ENCODE results near the gene METTL1. TPM values are rescaled to one million over a fixed set of nuclear protein-coding genes. Genes with fewer than 3 reads are reported as not detected.
"Not testable (repeated sequence)": the region's sequence is repeated elsewhere in the genome, so short reads cannot be mapped to it uniquely, and the experiment has no call there.

METTL1 gene
- total RNA-seq, 1 donor from 2014 or later: 3.6 TPM

DNA sequence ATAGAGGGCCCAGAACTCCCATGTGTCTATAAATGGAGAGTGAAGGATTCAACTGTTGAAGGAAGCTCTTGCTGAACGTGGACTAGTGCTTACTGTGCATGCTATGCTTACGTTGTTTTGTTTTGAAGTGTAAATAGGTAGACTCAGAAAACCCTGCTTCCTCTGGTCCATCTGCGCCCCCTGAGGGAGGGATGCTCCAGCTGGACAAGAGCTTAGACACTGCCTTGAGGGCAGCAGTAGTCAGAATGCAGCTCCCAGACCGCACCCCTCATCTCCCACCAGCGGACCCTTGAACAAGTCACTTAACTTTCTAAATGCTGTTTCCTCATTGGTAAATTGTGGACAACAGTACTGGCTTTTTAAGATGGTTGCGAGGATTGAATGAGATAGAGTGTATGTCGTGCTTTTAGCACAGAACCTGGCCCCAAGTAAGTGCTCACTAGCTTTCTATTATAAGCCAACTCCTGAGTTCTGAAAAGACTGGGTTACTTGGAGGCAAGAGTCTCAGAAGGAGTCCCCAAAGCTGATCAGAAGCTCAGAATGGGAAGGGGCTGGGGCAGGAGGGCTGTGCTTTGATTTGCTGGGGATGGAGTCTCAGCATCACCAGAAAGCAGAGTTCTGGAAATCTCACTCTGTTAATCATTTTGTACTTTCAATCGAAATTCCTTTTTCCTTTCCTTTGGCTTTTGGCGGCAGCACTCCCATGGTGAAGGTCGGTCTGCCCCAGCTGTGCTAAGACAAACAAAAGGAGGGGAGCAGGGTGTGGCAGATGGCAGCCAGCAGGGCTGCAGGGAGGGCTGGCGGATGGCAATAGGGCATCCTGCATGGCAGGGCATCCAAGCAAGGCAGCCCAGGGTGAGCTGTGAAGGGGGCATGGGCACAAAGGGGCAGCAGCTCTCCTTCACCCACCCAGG is 48.9 kb downstream of the METTL1 start:
- no peak for DNase-seq

DNA sequence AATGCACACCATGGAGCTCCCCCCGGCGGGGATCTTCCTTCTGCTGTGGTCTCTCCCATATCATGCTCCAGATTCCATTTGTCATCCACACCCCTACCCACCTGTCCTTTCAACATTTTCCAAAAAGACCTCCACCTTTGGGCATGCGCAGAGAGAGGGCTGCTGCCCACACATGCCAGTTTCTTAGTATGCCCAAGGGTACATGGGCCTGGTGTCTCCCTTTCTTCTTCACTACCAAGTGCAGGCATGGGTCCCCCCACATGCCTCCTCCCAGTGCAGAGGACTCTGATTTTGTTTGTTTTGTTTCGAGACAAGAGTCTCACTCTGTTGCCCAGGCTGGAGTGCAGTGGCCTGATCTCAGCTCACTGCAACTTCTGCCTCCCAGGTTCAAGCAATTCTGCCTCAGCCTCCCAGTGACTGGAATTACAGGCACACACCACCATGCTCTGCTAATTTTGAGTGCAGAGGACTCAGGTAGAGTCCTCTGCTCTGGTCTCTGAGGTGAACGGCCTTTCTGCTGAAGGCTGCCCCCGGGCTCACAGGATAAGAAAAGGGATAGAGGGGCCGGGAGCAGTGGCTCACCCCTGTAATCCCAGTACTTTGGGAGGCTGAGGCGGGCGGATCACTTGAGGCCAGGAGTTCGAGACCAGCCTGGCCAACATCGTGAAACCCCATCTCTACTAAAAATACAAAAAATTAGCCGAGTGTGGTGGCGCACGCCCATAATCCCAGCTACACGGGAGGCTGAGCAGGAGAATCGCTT is 49.9 kb downstream of the METTL1 start:
- not testable (repeated sequence) for DNase-seq

- DNase-seq: no peak
Measured at GRCh38 chr12:57720606-57721595, 51.0 kb downstream of the METTL1 start.

- no peak for DNase-seq
Measured at GRCh38 chr12:57719777-57720605, 51.9 kb downstream of the METTL1 start.

DNA sequence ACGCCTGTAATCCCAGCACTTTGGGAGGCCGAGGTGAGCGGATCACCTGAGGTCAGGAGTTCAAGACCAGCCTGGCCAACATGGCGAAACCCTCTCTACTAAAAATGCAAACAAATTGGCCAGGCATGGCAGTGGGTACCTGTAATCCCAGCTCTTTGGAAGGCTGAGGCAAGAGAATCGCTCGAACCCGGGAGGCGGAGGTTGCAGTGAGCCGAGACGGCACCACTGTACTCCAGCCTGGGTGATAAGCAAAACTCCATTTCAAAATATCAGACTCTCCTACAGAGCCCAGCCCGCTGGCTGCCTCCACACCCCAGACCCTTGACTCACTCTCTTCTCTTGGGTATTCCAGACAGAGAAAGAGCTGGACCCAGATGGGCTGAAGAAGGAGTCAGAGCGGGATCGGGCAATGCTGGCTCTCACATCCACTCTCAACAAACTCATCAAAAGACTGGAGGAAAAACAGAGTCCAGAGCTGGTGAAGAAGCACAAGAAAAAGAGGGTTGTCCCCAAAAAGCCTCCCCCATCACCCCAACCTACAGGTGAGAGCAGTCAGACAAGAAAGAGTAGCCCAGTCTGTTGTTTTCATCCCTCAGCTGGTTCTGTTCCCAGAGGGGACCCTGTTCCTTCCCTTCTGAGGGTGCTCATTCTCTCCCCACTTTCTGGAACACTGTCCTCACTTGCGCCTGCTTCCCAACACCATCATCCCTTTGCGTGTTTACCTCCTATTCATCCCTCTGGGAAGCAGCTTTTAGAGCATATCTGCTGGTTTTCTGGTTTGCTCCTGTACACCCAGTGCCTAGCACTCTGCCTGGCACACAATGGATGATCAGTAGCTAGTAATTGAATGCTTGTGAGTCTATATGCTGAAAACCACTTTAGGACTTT is 53.0 kb downstream of the METTL1 start:
- DNase-seq: no peak

Other genes starting within 250 kb of the METTL1 start
- gene MBD6, start 249.3 kb downstream of the METTL1 start, total RNA-seq: 12.8 and 17.0 TPM in 2 replicates
- gene DCTN2, start 224.9 kb downstream of the METTL1 start, total RNA-seq: 109 and 113 TPM in 2 replicates
- gene KIF5A, start 222.1 kb downstream of the METTL1 start, total RNA-seq: 0.09 and 0.17 TPM in 2 replicates
- gene PIP4K2C, start 180.9 kb downstream of the METTL1 start, total RNA-seq: 10.2 and 15.4 TPM in 2 replicates
- gene DTX3, start 167.3 kb downstream of the METTL1 start, total RNA-seq: 1.9 and 2.4 TPM in 2 replicates
- 0.68 and 0.74 TPM in 2 replicates for gene ARHGEF25, start 160.7 kb downstream of the METTL1 start, total RNA-seq
- 0.14 TPM in 1 of 2 replicates, not detected in the other for gene B4GALNT1, start 138.9 kb downstream of the METTL1 start, total RNA-seq
- 284 and 481 TPM in 2 replicates for gene OS9, start 78.0 kb downstream of the METTL1 start, total RNA-seq
- under 0.01 and 0.19 TPM in 2 replicates for gene AGAP2, start 33.4 kb downstream of the METTL1 start, total RNA-seq
- gene TSPAN31, start 27.1 kb downstream of the METTL1 start, total RNA-seq: 29.7 and 72.0 TPM in 2 replicates
- 147 and 154 TPM in 2 replicates for gene CDK4, start 19.8 kb downstream of the METTL1 start, total RNA-seq
- 3.4 and 4.1 TPM in 2 replicates for gene MARCHF9, start 17.0 kb downstream of the METTL1 start, total RNA-seq
- gene CYP27B1, start 5.0 kb downstream of the METTL1 start, total RNA-seq: 0.17 and 0.47 TPM in 2 replicates
- gene EEF1AKMT3, start 509 bp upstream of the METTL1 start, total RNA-seq: 3.3 and 4.3 TPM in 2 replicates
- gene TSFM, start 10.7 kb upstream of the METTL1 start, total RNA-seq: 23.0 and 27.5 TPM in 2 replicates
- gene AVIL, start 46.6 kb upstream of the METTL1 start, total RNA-seq: 2.7 and 4.4 TPM in 2 replicates
- 85.4 and 140 TPM in 2 replicates for gene CTDSP2, start 74.6 kb upstream of the METTL1 start, total RNA-seq
- gene ATP23, start 169.5 kb upstream of the METTL1 start, total RNA-seq: 12.7 and 25.5 TPM in 2 replicates

Data from dermis blood vessel endothelial cell (primary cell).